Astrocyte of the spinal cord (primary cell): ENCODE results near the gene CWC27.

Experiments
- DNase-seq: peaks from one replicate; pipeline ENCODE4 v3.0.0; 2011; ENCODE audit warnings: low read depth, low spot score
- H3K4me3 ChIP-seq: 2 replicates; pipeline ENCODE4 v1.5.1; 2011; ENCODE audit warnings: low read depth, mild to moderate bottlenecking, low read length, moderate library complexity
- in situ Hi-C: cut with HindIII; loops from 2 replicates; pipeline ENCODE4 v1.10.0; 2017; ENCODE audit warnings: low sequenced_read_pairs
- TF ChIP-seq, protein P1 (sequence below): IDR thresholded peaks from 2 replicates; pipeline ENCODE4 v1.5.1; 2012; ENCODE audit warnings: low read depth, mild to moderate bottlenecking, low read length, inconsistent platforms

Gene CWC27

DNA sequence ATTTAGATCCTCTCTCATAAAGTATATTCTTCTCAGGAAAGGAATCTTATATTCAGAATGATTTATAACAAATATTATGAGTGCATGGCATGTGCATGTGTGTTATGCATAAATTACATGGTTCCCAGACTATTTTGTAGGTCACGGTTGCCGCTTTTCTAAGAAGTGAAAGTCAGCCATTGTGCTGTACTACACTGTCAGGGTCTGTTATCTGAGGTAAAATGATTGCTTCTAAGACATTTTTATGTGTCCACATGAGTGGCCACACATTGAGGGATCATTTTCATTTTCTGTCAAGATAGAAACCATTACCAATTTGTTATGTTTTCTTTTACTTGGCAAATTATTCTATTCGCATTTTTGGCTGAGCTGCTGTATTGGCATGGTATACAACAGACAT lies 210.8 kb downstream of the CWC27 start:
- in situ Hi-C loops, result no loop called here
- DNase-seq, result no peak
- TF ChIP-seq, protein P1, sequence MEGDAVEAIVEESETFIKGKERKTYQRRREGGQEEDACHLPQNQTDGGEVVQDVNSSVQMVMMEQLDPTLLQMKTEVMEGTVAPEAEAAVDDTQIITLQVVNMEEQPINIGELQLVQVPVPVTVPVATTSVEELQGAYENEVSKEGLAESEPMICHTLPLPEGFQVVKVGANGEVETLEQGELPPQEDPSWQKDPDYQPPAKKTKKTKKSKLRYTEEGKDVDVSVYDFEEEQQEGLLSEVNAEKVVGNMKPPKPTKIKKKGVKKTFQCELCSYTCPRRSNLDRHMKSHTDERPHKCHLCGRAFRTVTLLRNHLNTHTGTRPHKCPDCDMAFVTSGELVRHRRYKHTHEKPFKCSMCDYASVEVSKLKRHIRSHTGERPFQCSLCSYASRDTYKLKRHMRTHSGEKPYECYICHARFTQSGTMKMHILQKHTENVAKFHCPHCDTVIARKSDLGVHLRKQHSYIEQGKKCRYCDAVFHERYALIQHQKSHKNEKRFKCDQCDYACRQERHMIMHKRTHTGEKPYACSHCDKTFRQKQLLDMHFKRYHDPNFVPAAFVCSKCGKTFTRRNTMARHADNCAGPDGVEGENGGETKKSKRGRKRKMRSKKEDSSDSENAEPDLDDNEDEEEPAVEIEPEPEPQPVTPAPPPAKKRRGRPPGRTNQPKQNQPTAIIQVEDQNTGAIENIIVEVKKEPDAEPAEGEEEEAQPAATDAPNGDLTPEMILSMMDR, result no peak
- H3K4me3 ChIP-seq, result no peak overlapping the region

DNA sequence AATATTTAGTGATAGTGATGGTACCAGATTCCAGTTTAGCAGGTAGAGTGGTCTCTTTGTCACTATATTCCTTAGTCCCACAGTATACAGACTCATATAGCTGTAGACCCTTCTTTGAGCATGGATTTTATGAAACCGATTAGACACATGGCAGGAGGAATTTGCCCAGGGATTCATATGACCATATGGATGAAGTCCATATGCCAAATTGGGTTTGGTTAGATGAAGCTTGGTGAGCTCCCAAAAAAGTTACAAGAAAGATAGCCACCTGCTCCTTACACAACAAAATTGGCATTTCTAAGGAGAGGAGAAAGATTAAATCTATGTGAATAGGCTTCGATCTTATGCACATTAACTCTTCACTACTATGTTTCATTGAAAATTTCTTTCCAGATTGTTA lies 211.4 kb downstream of the CWC27 start:
- in situ Hi-C loops, result no loop called here
- no peak overlapping the region for H3K4me3 ChIP-seq
- DNase-seq, result no peak
- TF ChIP-seq, protein P1, result no peak

DNA sequence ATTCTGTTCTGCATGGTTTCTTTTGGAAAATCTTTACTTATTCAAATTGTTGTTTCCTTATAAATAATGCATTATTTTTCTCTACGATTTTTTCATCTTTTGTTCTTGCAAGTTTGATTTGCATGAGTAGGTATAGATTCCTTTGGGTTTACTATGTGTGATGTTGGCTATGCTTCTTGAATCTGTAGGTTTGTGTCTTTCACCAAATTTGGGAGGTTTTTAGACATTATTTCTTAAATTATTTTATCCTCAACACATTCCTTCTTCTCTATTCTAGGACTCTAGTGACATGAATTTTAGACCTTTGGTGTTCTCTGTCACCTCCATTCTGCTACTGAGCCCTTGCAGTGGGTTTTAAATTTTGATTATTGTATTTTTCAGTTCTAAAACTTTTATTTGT lies 219.0 kb downstream of the CWC27 start:
- TF ChIP-seq, protein P1, result no peak
- in situ Hi-C loops, result no loop called here
- no peak for DNase-seq
- H3K4me3 ChIP-seq, result no peak overlapping the region

DNA sequence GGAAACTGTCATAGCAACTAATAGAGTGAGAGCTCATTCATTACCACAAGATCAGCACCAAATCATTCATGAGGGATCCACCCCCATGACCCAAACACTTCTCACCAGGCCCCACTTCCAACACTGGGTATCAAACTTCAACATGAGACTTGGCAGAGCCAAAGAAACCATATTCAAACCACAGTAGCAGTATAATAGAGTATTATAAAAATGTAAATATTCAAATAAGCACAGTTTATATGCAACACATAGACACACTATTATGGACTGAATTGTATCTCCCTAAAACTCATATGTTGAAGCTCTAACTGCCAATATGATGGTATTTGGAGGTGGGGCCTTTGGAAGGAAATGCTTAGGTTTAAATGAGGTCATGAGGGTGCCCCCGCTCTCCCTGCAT lies 240.5 kb downstream of the CWC27 start:
- in situ Hi-C loops, result no loop called here
- TF ChIP-seq, protein P1, result no peak
- DNase-seq, result no peak
- H3K4me3 ChIP-seq, result no peak overlapping the region

DNA sequence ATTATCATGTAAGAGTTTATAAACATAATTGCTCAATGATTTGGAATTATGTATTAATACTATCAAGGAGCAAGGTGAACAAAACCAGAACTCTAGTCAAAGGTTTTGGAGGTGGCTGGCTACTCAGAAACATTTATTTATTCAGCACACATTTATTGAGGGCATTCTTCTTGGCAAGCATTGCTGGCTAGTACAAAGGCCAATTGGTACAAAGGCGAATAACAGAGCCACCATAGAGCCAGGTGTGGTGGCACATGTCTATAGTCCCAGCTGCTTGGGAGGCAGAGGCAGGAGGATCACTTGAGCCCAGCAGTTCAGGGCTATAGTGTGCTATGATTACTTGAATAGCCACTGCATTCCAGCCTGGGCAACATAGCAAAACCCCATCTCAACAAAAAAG lies 242.1 kb downstream of the CWC27 start:
- TF ChIP-seq, protein P1, result no peak
- in situ Hi-C loops, result no loop called here
- H3K4me3 ChIP-seq, result no peak overlapping the region
- DNase-seq, result no peak

DNA sequence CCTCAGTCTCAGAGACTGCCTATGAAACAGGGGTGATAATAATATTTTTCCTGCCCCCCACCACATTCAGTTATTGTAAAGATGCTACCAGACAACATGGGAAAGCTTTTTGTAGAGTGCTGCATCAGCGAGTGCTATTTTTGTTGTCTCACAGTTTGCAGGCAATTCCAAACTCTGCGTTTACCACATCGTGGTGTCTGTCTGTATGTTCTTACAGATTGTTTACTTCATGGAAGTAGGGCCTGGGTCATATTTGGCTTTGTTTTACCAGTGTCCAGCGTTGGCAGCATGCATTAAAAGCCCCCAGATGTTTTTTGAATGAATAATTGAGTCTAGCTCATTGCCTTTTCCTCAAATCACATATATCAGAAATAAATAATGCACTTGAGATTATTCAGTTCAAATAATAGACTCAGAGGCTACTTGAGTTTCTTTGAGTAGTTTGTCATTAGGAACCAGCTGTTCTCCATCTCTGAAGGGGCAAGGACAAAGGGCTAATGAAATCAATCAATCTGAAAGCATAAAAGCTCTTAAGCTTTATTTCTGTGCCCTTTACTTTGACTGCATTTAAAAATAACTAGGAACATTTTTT lies 243.7 kb downstream of the CWC27 start:
- in situ Hi-C loops, result no loop called here
- TF ChIP-seq, protein P1, result no peak
- no peak overlapping the region for H3K4me3 ChIP-seq
- DNase-seq, result no peak

DNA sequence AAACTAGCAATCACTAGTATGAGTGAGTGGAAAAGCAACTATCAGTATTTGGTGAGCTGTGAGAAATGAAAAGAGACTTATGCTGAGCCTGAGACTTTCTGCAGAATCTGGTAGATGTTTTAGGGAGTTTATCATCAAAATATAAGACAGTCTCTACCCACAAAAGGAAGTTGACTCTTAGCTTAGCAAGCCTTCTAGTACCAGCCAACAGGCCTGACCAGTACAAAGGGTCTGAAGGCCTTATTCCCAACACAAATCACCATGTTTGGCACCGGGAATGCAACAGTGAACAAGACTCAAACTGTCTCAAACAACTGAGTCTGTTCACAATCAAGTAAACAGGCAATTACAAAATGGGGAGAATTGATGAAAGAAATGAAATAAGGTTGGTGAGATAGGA lies 244.4 kb downstream of the CWC27 start:
- in situ Hi-C loops, result no loop called here
- peak; percentile 53 for DNase-seq
- no peak overlapping the region for H3K4me3 ChIP-seq
- TF ChIP-seq, protein P1, result no peak
